GM08714 (cell line): ENCODE results near the gene DUSP21.
A peak's percentile ranks its signal among the peaks of the same experiment; 100 is the strongest.
"Not testable (repeated sequence)": the region's sequence is repeated elsewhere in the genome, so short reads cannot be mapped to it uniquely, and the experiment has no call there.

Experiments
- H3K4me3 ChIP-seq: fragments of 200-500 bp; sonication (Bioruptor generic); 2 replicates; pipeline ENCODE4 v1.5.1; 2014; ENCODE audit warnings: mild to moderate bottlenecking, low read length, inconsistent platforms
- ZNF274 ChIP-seq: IDR thresholded peaks from 2 replicates; pipeline ENCODE4 v1.6.1; 2012; ENCODE audit warnings: mild to moderate bottlenecking, low read depth, low read length

DUSP21 gene

DNA sequence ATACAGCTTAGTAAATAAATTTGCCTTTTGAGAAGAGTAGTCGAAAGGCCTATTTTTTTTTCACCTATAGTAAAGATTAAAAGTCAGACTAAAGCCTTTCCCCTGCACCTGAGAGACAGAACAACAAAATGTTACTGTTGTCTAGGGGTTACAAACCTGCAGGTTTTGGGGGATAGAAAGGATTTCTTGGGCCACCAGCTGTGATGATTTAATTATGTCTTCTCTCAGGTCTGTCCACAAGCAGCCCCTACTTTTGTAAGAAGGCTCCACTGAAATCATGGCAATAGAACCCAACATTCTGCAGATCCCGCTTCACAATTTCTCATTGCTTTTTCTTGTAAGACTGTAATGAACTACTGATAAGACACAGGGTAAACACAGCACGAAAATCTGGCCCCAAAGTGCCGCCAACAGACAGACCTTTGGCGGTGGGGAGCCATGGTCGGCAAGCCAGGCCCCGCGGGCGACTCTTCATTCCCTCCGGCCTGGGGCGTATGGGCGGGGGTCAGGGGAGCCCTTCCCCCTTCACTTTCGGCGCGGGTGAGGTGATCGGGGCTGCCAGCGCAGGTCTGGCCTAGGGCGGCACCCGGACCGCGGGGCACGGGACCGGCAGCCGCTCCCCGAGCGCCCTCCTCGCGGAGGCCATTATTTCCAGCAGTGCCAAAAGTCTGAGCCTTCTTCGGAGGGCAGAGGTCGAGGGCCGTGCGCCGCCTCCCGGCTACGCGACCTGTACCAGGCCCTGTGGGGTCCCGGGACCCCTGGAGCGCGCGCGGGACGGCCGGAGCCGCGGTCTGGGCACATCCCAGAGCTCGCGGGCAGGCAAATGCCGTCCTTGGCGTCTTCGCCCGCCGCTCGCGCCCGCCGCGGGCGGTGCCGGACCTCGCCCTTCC, 28.4 kb downstream of the DUSP21 start:
- no peak for TF ChIP-seq ZNF274
- peak overlapping the region; percentile 89 for H3K4me3 ChIP-seq

- H3K4me3 ChIP-seq, result peak within 1 kb of the TSS; percentile 99
- TF ChIP-seq ZNF274, result no peak
Observed at GRCh38 chrX:44872821-44873414, 29.1 kb downstream of the DUSP21 start, which contains the start of gene KDM6A. KDM6A (plus strand) TSS chrX:44873188; CDS start chrX:44873552, 364 bp downstream.

DNA sequence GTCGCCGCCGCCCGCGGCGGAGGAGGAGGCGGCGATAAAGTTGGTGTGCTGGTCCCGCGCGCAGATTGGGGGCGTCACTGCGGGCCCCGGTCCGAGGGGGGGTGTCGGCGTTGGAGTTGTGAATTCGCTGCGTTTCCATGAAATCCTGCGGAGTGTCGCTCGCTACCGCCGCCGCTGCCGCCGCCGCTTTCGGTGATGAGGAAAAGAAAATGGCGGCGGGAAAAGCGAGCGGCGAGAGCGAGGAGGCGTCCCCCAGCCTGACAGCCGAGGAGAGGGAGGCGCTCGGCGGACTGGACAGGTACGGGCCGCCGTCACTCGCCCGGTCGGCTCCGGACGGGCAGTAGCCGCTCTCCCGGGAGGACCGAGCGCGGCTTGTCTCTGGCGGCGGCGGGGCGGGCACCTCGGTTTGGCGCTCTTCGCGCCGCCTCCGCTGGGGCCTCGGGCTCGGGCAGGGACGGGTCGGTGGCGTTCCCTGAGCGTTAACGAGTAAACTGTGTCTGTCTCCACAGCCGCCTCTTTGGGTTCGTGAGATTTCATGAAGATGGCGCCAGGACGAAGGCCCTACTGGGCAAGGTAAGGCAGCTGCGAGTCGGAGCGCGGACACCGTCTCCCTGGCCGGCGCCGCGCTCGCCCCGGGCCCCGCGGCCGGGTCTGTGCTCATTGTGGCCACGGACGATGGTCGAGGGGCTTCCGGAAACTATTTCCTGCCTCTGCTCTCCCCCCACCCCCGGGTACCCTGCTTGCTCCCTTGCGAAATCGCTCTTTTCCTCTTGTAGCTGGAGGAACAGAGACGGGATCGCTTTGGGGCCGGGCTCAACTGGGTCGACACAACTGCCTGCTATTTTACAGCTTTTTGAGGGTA, 29.8 kb downstream of the DUSP21 start:
- no peak for TF ChIP-seq ZNF274

GRCh38 chrX:44874420-44875184, 30.8 kb downstream of the DUSP21 start:
- H3K4me3 ChIP-seq, result peak overlapping the region; percentile 99
- TF ChIP-seq ZNF274, result no peak

More for the DNA sequence above, 29.8 kb downstream of the DUSP21 start:
- H3K4me3 ChIP-seq, result peak overlapping the region; percentile 99

DNA sequence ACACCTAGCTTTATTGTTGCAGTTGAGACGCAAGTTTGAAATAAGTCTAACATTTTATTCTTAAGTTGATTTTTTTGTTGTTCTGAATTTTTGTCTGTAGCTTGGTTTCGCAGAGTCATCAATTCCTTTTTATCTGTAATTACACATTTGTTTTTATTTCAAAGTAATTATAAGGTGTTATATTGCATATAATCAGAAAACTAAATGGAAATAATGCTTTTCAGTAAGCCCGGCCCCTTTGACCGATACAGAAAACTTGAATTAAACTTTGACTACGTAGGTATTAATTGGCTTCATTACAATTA, 31.3 kb downstream of the DUSP21 start:
- H3K4me3 ChIP-seq, result peak overlapping the region; percentile 99; the same call in 1 of the 2 replicates
- TF ChIP-seq ZNF274, result no peak

GRCh38 chrX:44876086-44876485, 32.3 kb downstream of the DUSP21 start:
- peak overlapping the region; percentile 99; the same call in 1 of the 2 replicates for H3K4me3 ChIP-seq

GRCh38 chrX:44876767-44877166, 32.9 kb downstream of the DUSP21 start:
- no peak overlapping the region for H3K4me3 ChIP-seq
- no peak for TF ChIP-seq ZNF274

More at GRCh38 chrX:44876086-44876485, 32.3 kb downstream of the DUSP21 start:
- TF ChIP-seq ZNF274, result no peak

- TF ChIP-seq ZNF274, result no peak
- H3K4me3 ChIP-seq, result no peak overlapping the region
Observed at GRCh38 chrX:44878780-44879179, 35.0 kb downstream of the DUSP21 start.

DNA sequence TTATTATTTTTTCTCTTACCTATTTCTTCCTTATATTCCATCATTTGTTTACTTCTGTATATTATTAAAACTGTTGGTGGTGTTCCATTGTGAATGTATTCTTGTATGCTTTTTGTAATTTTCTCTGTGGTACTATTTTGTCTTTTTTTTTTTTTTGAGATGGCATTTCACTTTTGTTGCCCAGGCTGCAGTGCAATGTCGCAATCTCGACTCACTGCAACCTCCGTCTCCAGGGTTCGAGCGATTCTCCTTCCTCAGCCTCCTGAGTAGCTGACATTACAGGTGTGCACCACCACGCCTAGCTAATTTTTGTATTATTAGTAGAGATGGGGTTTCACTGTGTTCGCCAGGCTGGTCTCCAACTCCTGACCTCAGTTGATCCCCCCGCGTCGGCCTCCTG, 37.7 kb downstream of the DUSP21 start:
- no peak overlapping the region for H3K4me3 ChIP-seq
- TF ChIP-seq ZNF274, result no peak

DNA sequence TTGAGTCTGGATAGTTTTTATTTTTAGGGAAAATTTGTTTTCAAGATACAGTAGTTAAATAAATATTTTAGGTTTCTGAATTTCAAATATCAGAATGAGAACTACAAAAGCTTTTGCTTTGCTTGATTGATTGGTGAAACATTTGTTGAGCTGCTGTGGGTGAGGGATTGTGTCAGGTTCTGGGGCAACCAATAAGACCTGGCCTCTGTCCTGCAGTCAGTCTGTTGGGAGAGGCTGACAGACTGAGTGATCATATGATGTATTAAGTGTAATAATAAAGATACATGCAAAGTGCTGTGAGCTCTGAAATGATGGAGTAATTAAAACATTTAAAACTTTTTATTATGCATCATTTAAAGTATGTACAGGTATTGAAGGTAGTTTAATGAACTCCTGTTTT, 38.8 kb downstream of the DUSP21 start:
- no peak overlapping the region for H3K4me3 ChIP-seq
- TF ChIP-seq ZNF274, result no peak

DNA sequence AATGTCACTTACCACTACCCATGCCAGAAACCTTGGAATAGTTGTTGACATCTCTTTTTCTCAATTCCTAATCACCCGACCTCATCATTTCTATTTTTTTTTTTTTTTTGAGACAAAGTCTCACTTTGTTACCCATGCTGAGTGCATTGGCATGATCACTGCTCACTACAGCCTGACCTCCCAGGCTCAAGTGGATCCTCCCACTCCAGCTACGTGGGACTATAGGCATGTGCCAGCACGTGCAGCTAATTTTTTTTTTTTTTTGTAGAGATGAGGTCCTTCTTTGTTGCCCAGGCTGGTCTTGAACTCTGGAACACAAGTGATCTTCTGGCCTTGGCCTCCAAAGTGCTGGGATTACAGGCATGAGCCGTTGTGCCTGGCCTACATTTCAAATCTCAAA, 41.1 kb downstream of the DUSP21 start:
- no peak for TF ChIP-seq ZNF274
- H3K4me3 ChIP-seq, result no peak overlapping the region

DNA sequence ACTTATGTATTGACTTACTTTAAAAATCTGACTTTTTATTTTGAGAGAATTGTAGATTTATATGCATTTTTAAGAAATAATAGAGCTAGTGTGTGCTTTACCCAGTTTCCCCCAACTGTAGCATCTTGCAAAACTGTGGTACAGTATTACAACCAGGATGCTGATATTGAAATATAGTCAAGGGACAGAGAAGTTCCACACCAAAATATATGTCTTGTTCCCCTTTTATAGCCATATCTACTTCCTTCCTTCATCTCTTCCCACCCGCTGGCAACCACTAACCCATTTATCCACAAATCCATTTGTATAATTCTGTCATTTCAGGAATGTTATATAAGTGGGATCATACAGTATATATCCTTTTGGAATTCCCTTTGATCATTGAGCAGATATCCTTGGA, 46.0 kb downstream of the DUSP21 start:
- TF ChIP-seq ZNF274, result no peak
- no peak overlapping the region for H3K4me3 ChIP-seq

DNA sequence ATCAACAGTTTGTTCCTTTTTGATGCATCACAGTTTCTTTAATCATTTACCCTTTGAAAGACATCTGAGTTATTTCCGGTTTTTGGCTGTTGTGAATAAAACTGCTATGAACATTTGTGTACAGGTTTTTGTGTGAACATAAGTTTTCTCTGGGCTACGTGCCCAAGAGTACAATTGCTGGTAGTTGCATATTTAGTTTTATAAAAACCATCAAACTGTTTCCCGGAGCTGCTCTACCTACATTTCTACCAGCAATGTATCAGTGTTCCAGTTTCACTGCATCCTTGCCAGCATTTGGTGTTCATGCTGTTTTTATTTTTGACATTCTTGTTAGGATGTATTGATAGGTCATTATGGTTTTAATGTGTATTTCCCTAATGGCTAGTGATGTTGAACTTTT, 46.4 kb downstream of the DUSP21 start:
- H3K4me3 ChIP-seq, result no peak overlapping the region
- no peak for TF ChIP-seq ZNF274

DNA sequence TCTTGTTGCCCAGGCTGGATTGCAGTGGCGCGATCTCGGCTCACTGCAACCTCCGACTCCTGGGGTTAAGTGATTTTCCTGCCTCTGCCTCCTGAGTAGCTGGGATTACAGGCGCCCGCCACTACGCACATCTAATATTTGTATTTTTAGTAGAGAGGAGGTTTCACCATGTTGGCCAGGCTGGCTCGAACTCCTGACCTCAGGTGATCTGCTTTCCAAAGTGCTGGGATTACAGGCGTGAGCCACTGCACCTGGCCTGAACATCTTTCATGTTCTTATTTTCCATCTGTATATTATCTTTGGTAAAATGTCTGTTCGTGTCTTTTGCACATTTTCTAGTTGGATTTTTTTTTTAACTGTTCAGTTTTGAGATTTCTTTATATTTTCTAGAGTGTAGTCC, 46.9 kb downstream of the DUSP21 start:
- not testable (repeated sequence) for H3K4me3 ChIP-seq
